Spinal cord (tissue), 10 donors: Measurements from ENCODE around the gene NT5C3A. TPM values are rescaled to one million over a fixed set of nuclear protein-coding genes. Genes with fewer than 3 reads are reported as not detected.
A peak's percentile ranks its signal among the peaks of the same experiment; 100 is the strongest.

Experiments
- DNase-seq, 6 donors: peaks; one replicate each; pipeline versions ENCODE4 v3.0.0 to v3.0.0-alpha.2; 2013 to 2015; ENCODE audit warnings: low spot score in 6 of 6, low read depth in 4 of 6
- H3K27ac ChIP-seq: one replicate; pipeline ENCODE4 v1.5.1; 2013; ENCODE audit warnings: low read depth, low read length, control low read depth
- H3K27me3 ChIP-seq: one replicate; pipeline ENCODE4 v1.6.1; 2013; ENCODE audit warnings: low read length; ENCODE audit not compliant: control insufficient read depth, insufficient read depth
- H3K36me3 ChIP-seq: one replicate; pipeline ENCODE4 v1.6.1; 2013; ENCODE audit warnings: low read length; ENCODE audit not compliant: control insufficient read depth, insufficient read depth
- H3K4me1 ChIP-seq: one replicate; pipeline ENCODE4 v1.6.1; 2013; ENCODE audit warnings: low read length; ENCODE audit not compliant: control insufficient read depth, insufficient read depth
- H3K4me3 ChIP-seq: one replicate; pipeline ENCODE4 v1.5.1; 2013; ENCODE audit warnings: low read depth, low read length, control low read depth
- H3K9me3 ChIP-seq: one replicate; pipeline ENCODE4 v1.6.1; 2013; ENCODE audit warnings: low read length; ENCODE audit not compliant: control insufficient read depth, insufficient read depth
- WGBS: methylation state at CpG from one replicate; pipeline ENCODE4 v1.1.5; 2013; ENCODE audit warnings: missing lambda C conversion rate; ENCODE audit not compliant: insufficient coverage; 5-methylcytosine and 5-hydroxymethylcytosine counted together
- polyA plus RNA-seq, 2 donors: library from polyadenylated mRNA; unstranded; fragments of 120-200 nt; gene quantifications; one replicate each; pipeline ENCODE4 v1.2.1, GENCODE V29; 2013; ENCODE audit not compliant: insufficient read length in 2 of 2
- total RNA-seq, 2 donors: library from RNA; depleted of rRNA in 1 of 2; stranded (reverse); fragments of 120-200 nt in 1 of 2; fragments of >200 nt in 1 of 2; gene quantifications; one replicate each; pipeline versions ENCODE4 v1.2.3 to v1.2.4, GENCODE V29; 2013 to 2014
- donor health status: healthy.

Gene NT5C3A
- total and polyA plus RNA-seq, 4 donors, result 28.3 to 52.6 (median 46.7) TPM

DNA sequence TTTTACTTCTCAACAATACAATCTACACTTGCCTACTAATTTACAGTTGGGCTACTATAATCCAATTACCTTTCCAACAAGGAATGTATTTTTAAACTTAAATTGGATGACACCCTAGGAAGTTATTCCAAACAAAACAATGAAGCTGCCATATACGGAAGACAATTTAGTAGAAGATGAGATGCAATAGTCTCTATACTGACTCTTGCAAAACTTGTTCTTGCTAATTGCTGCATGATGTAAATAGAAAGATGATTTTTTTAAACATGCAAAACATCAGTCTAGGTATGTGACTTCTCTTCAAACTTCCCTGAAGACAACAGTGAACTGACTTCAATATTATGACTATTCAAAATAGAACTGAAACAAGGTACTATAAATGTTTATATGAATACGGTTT is 17.6 kb downstream of the NT5C3A start:
- Histone ChIP-seq H3K27ac (no peak overlapping the region), H3K4me3 (no peak overlapping the region), H3K4me1 (no peaks in the 10 kb centered on the region), H3K27me3 (no peaks in the 10 kb centered on the region), H3K36me3 (no peaks in the 10 kb centered on the region), H3K9me3 (no peaks in the 10 kb centered on the region)
- no peak for DNase-seq
- WGBS, result no CpG with 5 or more reads among the region's 2 CpGs

DNA sequence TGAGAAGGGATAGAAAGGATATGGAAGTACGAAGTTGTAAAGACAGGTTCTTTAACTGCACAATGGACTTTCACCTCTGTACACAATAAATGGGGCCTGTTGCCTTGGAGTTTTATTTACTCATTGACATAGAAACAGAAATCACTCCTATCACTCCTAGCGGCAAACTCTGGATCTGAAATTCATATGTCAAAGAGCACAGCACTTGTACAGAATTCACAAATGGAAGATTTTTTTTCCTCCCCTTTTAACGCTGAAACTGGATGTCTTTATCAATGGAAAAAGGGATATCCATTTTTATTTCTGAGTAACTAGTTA is 18.2 kb downstream of the NT5C3A start:
- H3K27me3 ChIP-seq, result no peaks in the 10 kb centered on the region
- no peak overlapping the region for H3K27ac ChIP-seq
- no peaks in the 10 kb centered on the region for H3K9me3 ChIP-seq
- WGBS, result no CpG with 5 or more reads among the region's 3 CpGs
- no peak overlapping the region for H3K4me3 ChIP-seq
- no peaks in the 10 kb centered on the region for H3K36me3 ChIP-seq
- H3K4me1 ChIP-seq, result no peaks in the 10 kb centered on the region
- DNase-seq, result no peak

DNA sequence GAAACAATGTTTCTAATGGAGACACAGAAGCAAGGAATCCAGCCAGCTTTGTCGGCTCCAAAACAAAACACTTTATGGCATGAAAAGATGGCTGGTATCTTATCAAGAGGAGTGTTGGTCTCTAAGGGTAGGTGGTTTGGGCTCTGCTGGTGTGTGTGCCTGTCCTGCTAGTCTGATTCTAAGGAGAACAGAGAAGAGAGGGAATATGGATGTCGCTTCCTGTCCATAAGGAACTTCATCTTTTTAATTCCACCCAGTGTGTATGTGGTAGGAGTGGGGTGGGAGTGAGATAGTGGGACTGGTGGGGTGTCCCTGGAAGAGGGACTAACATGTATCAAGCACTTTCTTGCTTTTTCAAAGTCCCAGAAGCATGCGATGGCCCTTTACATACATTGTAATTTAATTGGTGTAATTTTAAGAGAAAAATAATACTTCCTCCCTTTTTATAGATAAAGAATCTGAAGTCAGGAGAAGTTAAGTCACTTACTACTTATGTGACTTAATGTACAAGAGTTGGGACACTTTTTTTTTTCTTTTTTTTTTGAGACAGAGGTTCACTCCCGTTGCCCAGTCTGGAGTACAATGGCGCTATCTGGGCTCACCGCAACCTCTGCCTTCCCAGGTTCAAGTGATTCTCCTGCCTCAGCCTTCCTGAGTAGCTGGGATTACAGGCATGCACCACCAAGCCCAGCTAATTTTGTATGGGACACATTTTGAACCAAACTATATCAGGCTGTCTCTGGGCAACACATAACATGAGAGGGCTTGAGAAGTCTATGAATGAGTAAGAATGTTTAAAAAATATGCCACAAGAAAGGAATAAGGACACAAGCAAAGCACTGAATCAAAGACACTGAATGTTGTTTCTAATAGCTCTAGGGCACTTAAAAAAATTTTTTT is 18.8 kb downstream of the NT5C3A start:
- Histone ChIP-seq H3K4me3 (no peak overlapping the region), H3K9me3 (no peaks in the 10 kb centered on the region), H3K27ac (no peak overlapping the region), H3K36me3 (no peaks in the 10 kb centered on the region), H3K27me3 (no peaks in the 10 kb centered on the region), H3K4me1 (no peaks in the 10 kb centered on the region)
- no peak for DNase-seq
- 87% methylated on average over 4 of the region's 6 CpGs for WGBS

DNA sequence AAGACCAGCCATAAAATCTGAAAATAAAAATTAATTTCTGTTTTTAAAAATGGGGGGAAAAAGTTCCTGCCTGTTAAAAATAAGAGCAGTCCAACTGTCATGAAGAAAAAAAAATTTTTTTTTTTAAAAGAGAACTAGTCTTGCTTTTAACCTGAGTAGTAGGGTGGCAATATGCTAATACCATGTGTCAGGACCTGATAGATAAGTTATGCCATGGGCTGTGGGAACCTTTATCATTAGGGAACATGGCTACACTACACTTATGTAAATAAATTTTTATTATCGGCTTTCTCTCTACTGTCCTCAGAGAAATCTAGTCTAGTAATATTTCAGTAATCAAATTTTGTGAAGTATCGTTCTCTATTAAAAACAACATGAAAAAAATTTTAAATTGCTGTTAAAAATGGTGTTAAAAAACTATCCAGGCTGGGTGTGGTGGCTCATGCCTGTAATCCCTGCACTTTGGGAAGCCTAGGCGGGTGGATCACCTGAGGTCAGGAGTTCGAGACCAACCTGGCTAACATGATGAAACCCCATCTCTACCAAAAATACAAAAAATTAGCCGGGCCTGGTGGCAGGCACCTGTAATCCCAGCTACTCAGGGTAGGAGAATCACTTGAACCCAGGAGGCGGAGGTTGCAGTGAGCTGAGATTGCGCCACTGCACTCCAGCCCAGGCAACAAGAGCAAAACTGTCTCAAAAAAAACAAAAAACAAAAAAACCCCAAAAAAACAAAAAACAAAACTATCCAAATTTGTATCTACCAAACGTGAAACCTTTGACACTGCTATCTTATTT is 20.7 kb downstream of the NT5C3A start:
- Histone ChIP-seq H3K27ac (no peak overlapping the region), H3K4me1 (no peaks in the 10 kb centered on the region), H3K9me3 (no peaks in the 10 kb centered on the region), H3K36me3 (no peaks in the 10 kb centered on the region), H3K27me3 (no peaks in the 10 kb centered on the region), H3K4me3 (no peak overlapping the region)
- WGBS, result 100% methylated on average over 4 of the region's 8 CpGs
- DNase-seq, result no peak

DNA sequence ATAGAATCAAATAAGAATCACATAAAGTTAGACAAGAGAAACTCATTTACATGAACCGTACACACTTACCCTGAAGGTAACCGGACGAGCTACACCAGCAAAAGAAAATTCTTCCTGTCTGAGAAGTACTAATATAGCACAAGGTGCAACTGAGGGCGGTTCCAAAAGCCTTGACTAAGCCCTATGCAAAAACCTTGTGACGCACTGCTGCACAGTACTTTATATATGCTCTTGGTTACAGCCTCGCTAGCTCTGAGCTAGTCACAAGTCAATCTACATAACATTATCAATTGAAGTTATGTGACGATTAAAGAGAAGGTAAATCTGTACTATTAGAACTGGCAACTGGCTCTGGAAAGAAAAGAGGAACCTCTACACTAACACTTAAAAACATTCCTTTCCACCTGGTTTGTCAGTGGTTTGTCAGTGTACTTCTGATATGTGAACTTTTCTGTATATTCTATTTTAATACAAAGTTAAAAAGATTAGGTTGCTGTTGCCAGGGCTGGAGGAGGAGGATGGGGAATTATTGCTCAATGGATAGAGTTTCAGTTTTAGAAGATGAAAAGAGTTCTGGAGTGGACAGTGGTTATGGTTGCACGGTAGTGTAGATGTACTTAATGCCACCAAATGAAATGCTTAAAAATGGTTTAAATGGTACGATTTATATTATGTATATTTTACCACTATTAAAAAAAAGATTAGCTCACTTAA is 21.6 kb downstream of the NT5C3A start:
- Histone ChIP-seq H3K4me1 (no peaks in the 10 kb centered on the region), H3K9me3 (no peaks in the 10 kb centered on the region), H3K4me3 (no peak overlapping the region), H3K36me3 (no peaks in the 10 kb centered on the region), H3K27me3 (no peaks in the 10 kb centered on the region), H3K27ac (no peak overlapping the region)
- WGBS, result 90% methylated on average over 2 of the region's 9 CpGs
- DNase-seq, result no peak

DNA sequence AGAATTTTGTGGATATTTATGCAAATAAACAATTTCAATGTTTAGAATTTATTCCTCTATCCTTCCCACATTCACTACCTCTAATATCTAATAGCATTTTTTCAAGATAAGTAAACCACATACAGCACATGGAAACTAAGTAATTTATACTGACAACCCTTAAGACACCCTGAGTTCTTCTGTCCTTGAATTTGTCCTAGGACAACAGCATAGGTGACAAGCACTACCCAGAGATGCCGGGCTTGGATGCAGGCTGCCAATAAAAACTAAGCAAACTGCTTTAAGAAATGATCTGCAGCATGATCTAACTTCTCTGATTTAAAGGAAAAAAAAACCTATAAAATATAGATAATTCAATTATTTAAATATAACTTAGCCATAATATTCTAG is 22.7 kb downstream of the NT5C3A start:
- H3K27me3 ChIP-seq, result no peaks in the 10 kb centered on the region
- H3K4me1 ChIP-seq, result no peaks in the 10 kb centered on the region
- no peaks in the 10 kb centered on the region for H3K9me3 ChIP-seq
- H3K4me3 ChIP-seq, result peak overlapping the region; percentile 24
- no peaks in the 10 kb centered on the region for H3K36me3 ChIP-seq
- no peak overlapping the region for H3K27ac ChIP-seq
- no CpG with 5 or more reads among the region's 1 CpG for WGBS
- no peak for DNase-seq

DNA sequence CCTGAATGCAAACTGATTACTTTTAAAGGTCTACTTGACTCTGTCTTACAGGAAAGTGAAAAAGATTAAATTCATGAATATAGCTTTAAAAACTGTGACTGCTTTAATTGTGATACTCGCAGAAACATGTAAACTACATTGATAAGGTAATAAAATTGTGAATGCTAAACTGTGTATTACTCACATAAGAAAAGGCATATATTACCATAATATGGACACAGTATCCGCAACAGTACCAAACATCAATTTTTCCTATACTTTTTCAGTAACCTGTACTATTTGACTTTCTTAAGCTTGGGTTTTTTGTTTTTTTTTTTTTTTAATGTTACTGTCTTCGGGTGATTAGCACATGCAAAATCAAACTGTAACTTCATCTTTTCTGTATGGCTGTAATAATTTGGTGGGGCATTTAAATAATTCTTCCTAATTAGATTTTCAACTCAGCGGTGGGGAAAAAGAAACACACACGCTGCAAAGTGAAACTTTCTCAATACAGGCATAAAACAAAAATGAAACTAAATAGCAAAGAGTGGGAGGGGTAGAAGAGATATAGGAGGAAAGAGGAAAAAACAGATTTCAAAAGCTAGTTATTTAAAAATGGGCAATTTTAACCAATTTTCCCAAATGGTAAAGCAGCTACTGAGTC is 23.2 kb downstream of the NT5C3A start:
- no peaks in the 10 kb centered on the region for H3K36me3 ChIP-seq
- no peak for DNase-seq
- H3K27ac ChIP-seq, result no peak overlapping the region
- H3K9me3 ChIP-seq, result no peaks in the 10 kb centered on the region
- H3K4me3 ChIP-seq, result peak overlapping the region; percentile 24
- no peaks in the 10 kb centered on the region for H3K4me1 ChIP-seq
- H3K27me3 ChIP-seq, result no peaks in the 10 kb centered on the region
- WGBS, result no CpG with 5 or more reads among the region's 5 CpGs

DNA sequence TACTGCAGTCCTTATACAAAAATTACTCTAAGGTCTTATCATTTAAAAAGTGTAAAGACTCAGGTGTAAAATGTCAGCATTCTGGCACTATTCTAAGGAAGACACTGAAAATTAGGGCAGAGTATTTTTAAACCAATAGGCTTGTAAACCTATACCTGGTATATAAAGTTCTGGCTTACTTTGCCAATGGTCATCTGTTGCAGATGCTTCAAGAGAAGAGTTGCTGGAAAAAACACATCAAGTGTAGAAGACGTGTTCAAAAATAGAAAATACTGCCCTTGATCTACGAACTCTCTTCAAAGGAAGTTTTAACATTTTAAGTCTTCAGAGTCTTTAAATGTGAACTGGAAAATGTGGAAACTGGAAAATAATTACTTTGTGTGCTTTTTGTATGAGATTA is 23.9 kb downstream of the NT5C3A start:
- no peak for DNase-seq
- no peak overlapping the region for H3K27ac ChIP-seq
- no peaks in the 10 kb centered on the region for H3K27me3 ChIP-seq
- no peaks in the 10 kb centered on the region for H3K4me1 ChIP-seq
- H3K36me3 ChIP-seq, result no peaks in the 10 kb centered on the region
- H3K9me3 ChIP-seq, result no peaks in the 10 kb centered on the region
- no CpG with 5 or more reads among the region's 2 CpGs for WGBS
- H3K4me3 ChIP-seq, result no peak overlapping the region

DNA sequence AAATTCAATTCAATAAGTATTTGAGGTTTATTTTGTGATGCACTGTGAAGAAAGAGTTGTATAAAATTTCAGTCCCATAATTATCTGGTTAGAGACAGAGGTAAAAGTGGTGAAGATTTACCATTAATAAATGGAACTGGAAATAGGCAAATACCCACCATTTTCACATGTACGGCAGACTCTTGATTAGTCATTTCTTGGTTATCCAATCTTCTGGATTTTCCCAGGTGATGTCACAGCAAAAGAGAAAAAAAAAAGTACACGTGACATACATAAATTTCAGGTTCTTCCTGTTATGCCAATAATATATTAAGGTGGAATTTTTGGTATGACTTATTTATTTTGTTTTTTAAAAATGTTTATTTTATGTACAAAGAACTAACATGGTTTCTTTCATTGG is 26.8 kb downstream of the NT5C3A start:
- H3K27me3 ChIP-seq, result no peaks in the 10 kb centered on the region
- DNase-seq, result no peak
- H3K27ac ChIP-seq, result no peak overlapping the region
- no peak overlapping the region for H3K4me3 ChIP-seq
- H3K36me3 ChIP-seq, result no peaks in the 10 kb centered on the region
- WGBS, result no CpG with 5 or more reads among the region's 2 CpGs
- H3K4me1 ChIP-seq, result no peaks in the 10 kb centered on the region
- H3K9me3 ChIP-seq, result no peaks in the 10 kb centered on the region
